Hepatocyte (in vitro differentiated cells): ENCODE results near the gene SLC2A10. TPM values are rescaled to one million over a fixed set of nuclear protein-coding genes. Genes with fewer than 3 reads are reported as not detected.

Experiments used
- DNase-seq: peaks from one replicate; pipeline ENCODE4 v3.0.0-alpha.2; 2016; ENCODE audit warnings: low spot score
- H2AFZ ChIP-seq: fragments of 200-600 bp; sonication (generic); 2 replicates; pipeline ENCODE4 v1.6.0; 2016; ENCODE audit warnings: antibody characterized with exemption, mild to moderate bottlenecking
- H3K27ac ChIP-seq: fragments of 200-600 bp; sonication (generic); 2 replicates; pipeline ENCODE4 v1.5.1; 2016; ENCODE audit warnings: mild to moderate bottlenecking
- H3K27me3 ChIP-seq: fragments of 200-600 bp; sonication (generic); 2 replicates; pipeline ENCODE4 v1.6.1; 2016
- H3K36me3 ChIP-seq: fragments of 200-600 bp; sonication (generic); replicated peaks from 2 replicates; pipeline ENCODE4 v1.5.1; 2016; ENCODE audit warnings: low read depth; ENCODE audit not compliant: insufficient read depth
- H3K4me1 ChIP-seq: fragments of 200-600 bp; sonication (generic); 2 replicates; pipeline ENCODE4 v1.5.1; 2016; ENCODE audit warnings: mild to moderate bottlenecking, moderate library complexity; ENCODE audit not compliant: insufficient read depth
- H3K4me2 ChIP-seq: fragments of 200-600 bp; sonication (generic); 2 replicates; pipeline ENCODE4 v1.6.0; 2016
- H3K4me3 ChIP-seq: fragments of 200-600 bp; sonication (generic); 2 replicates; pipeline ENCODE4 v1.5.1; 2016; ENCODE audit warnings: mild to moderate bottlenecking
- H3K79me2 ChIP-seq: fragments of 200-600 bp; sonication (generic); 2 replicates; pipeline ENCODE4 v1.6.0; 2017; ENCODE audit warnings: mild to moderate bottlenecking
- H3K9me2 ChIP-seq: fragments of 200-600 bp; sonication (generic); replicated peaks from 2 replicates; pipeline ENCODE4 v1.6.0; 2017; ENCODE audit warnings: mild to moderate bottlenecking; ENCODE audit not compliant: insufficient read depth
- H3K9me3 ChIP-seq: fragments of 200-600 bp; sonication (generic); 2 replicates; pipeline ENCODE4 v1.5.1; 2016; ENCODE audit warnings: low read depth, mild to moderate bottlenecking
- H4K20me1 ChIP-seq: fragments of 200-600 bp; sonication (generic); 2 replicates; pipeline ENCODE4 v1.6.0; 2016; ENCODE audit warnings: mild to moderate bottlenecking; ENCODE audit not compliant: insufficient read depth, poor library complexity, severe bottlenecking
- EZH2 ChIP-seq: fragments of 200-600 bp; sonication (generic); IDR thresholded peaks from 2 replicates; pipeline ENCODE4 v1.6.1; 2016; ENCODE audit warnings: antibody characterized with exemption, mild to moderate bottlenecking, borderline replicate concordance
- EZH2phosphoT487 ChIP-seq: fragments of 200-600 bp; sonication (generic); IDR thresholded peaks from one replicate; pipeline ENCODE4 v1.6.1; 2018; ENCODE audit warnings: antibody characterized with exemption, mild to moderate bottlenecking, low read depth, moderate library complexity; ENCODE audit not compliant: unreplicated experiment, severe bottlenecking
- WGBS: methylation state at CpG from one replicate; pipeline ENCODE4 v1.1.6; 2016; ENCODE audit warnings: low lambda C conversion rate; ENCODE audit errors: missing lambda C conversion rate; 5-methylcytosine and 5-hydroxymethylcytosine counted together
- polyA plus RNA-seq: library from polyadenylated mRNA; unstranded; fragments of >200 nt; fragmentation: Nextera tagmentation; extraction: Ambion mirVana; gene quantifications from 2 replicates; pipeline ENCODE4 v1.2.1, GENCODE V29; 2016
- total RNA-seq: library from RNA; depleted of rRNA; stranded (reverse); fragments of >200 nt; gene quantifications from 2 replicates; pipeline ENCODE4 v1.2.3, GENCODE V29; 2014
- TF ChIP-seq, protein P1 (sequence below): fragments of 200-600 bp; sonication (generic); IDR thresholded peaks from 2 replicates; pipeline ENCODE4 v1.5.1; 2016; ENCODE audit warnings: antibody characterized with exemption, mild to moderate bottlenecking; ENCODE audit not compliant: poor library complexity

SLC2A10 gene
- total and polyA plus RNA-seq, 2 experiments from 2014 or later = 23.4 to 37.2 TPM

DNA sequence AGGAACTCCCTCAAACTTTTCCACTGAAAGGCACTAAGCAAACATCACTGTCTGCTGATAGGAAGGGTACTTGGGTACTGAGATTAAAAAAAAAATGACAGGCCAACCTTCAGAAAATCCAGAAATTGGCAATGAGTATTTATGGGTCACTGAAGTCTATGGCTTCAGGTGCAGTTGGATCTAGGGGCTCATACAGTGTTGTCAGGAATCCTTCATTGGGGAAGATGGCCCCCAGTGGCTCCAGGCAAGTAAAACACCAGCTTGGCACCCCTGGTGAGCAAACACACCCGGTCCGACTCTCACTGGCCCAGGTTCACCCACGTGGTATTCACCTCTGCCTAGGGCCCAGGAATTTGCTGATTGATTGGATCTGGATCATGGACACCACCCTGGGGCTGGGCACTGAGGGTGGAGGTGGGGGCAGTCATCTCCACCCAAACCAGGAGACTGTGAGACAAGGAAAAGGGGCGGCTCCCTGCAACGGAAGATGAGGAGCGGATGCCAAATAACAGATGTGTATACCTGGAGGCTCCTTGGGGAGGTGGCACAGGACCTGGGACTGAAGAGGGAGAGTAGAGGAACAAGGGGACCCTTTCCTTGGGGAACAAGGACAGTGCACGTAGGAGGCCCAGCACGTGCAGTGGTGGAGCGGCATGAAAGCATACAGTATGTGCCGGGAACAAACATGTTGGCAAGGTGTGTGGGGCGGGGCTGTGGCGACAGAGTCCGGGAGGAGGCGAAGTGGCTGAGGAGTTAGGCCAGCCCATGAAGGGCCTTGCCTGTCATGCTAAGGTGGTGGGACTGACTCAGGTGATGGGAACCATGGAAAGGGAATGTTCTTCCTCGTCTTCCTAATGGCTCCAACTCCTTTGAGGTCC lies 4.7 kb downstream of the SLC2A10 start:
- Histone ChIP-seq H4K20me1 (no peaks in the 10 kb centered on the region), H2AFZ (no peak overlapping the region), H3K4me2 (no peak overlapping the region), H3K27me3 (no peaks in the 10 kb centered on the region), H3K4me1 (peaks cover 15% of the 10 kb centered on the region), H3K9me3 (no peaks in the 10 kb centered on the region), H3K9me2 (no peaks in the 10 kb centered on the region), H3K79me2 (peaks cover 44% of the 10 kb centered on the region), H3K36me3 (no peaks in the 10 kb centered on the region), H3K4me3 (no peak overlapping the region), H3K27ac (no peak overlapping the region)
- 96% methylated on average over 15 of the region's 15 CpGs for WGBS
- DNase-seq = no peak
- TF ChIP-seq EZH2 (no peak), EZH2phosphoT487 (no peak)
- TF ChIP-seq, protein P1, sequence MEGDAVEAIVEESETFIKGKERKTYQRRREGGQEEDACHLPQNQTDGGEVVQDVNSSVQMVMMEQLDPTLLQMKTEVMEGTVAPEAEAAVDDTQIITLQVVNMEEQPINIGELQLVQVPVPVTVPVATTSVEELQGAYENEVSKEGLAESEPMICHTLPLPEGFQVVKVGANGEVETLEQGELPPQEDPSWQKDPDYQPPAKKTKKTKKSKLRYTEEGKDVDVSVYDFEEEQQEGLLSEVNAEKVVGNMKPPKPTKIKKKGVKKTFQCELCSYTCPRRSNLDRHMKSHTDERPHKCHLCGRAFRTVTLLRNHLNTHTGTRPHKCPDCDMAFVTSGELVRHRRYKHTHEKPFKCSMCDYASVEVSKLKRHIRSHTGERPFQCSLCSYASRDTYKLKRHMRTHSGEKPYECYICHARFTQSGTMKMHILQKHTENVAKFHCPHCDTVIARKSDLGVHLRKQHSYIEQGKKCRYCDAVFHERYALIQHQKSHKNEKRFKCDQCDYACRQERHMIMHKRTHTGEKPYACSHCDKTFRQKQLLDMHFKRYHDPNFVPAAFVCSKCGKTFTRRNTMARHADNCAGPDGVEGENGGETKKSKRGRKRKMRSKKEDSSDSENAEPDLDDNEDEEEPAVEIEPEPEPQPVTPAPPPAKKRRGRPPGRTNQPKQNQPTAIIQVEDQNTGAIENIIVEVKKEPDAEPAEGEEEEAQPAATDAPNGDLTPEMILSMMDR = no peak

DNA sequence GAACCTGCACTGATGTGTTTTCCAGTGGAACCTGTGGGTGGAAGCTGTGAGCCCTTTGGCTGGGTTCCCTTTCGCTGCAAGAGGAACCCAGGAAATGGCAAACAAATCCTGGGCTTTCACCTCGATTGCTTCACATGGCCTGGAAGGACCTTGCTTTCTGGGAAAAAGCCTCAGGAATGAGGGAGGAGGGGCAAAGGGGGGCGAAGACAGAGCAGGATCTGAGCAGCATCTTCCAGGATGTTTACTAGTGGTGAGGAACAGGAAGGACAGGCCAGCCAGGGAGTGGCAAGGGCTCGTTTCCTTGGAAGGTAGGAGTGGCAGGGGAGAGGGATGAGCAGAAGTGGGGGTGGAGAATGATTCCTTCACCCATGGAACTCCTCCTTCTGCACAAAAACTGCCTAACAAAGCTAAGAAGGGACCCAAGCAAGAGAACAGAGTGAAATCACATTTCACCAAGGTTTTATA lies 5.9 kb downstream of the SLC2A10 start:
- Histone ChIP-seq H4K20me1 (no peaks in the 10 kb centered on the region), H3K27ac (no peak overlapping the region), H3K79me2 (peaks cover 38% of the 10 kb centered on the region), H3K9me2 (no peaks in the 10 kb centered on the region), H3K27me3 (no peaks in the 10 kb centered on the region), H2AFZ (no peak overlapping the region), H3K4me1 (peaks cover 10% of the 10 kb centered on the region), H3K36me3 (no peaks in the 10 kb centered on the region), H3K9me3 (no peaks in the 10 kb centered on the region), H3K4me3 (no peak overlapping the region), H3K4me2 (no peak overlapping the region)
- 21% methylated on average over 4 of the region's 4 CpGs for WGBS
- TF ChIP-seq EZH2 = no peak
- TF ChIP-seq, protein P1 = no peak
- DNase-seq = peak; percentile 70

DNA sequence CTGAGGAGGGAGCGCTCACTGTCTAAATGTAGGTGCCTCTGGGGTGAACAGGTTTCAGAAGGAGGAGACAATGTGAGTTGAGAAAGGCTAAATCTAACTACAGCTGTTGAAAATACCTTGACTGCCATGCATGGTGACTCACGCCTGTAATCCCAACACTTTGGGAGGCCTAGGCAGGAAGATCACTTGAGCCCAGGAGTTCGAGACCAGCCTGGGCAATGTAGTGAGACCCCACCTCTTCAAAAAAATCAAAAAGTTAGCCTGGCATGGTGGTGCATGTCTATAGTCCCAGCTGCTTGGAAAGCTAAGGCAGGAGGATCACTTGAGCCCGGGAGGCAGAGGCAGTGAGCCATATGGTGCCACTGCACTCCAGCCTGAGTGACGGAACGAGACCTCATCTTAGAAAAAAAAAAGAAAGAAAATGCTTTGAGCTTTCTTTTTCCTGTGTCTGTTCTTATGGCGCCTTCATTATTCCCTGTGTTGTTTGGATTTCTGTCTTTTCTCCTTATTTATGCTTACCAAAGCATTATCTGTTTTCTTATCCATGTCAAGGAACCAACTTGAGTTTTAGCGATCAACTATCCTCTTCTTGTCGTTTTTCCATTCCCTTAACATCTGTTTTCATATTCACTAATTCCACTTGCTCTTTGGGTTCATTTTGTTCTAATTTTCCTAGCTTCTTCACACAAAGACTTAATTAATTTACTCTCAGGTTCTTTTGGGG lies 8.5 kb downstream of the SLC2A10 start:
- Histone ChIP-seq H3K4me1 (no peaks in the 10 kb centered on the region), H3K36me3 (no peaks in the 10 kb centered on the region), H3K27ac (no peak overlapping the region), H4K20me1 (no peaks in the 10 kb centered on the region), H3K4me3 (no peak overlapping the region), H3K4me2 (no peak overlapping the region), H3K27me3 (no peaks in the 10 kb centered on the region), H3K79me2 (peaks cover 14% of the 10 kb centered on the region), H3K9me2 (no peaks in the 10 kb centered on the region), H3K9me3 (no peaks in the 10 kb centered on the region), H2AFZ (no peak overlapping the region)
- TF ChIP-seq EZH2phosphoT487 = no peak
- no peak for TF ChIP-seq EZH2
- TF ChIP-seq, protein P1 = no peak
- DNase-seq = no peak
- WGBS = 95% methylated on average over 9 of the region's 9 CpGs
